Measurements from ENCODE around the gene FRMPD3.

DNA sequence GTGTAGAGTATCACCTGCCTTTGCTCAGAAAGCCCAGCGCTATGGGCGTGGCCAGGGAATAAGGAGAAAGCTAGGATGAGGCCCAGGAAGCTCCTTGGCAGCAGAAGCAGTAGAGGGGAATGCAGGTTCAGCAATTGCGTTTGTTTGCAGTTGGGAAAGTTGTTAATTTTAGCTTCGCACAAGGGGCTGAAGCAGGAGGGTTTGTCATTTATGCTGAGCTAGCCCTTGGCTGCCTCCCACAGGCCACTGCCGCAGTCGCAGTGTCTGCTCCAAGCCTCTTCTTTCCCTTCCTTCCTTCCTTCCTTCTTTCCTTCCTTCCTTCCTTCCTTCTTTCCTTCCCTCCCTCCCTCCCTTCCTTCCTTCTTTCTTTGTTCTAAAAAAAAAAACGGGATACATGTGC is 21.5 kb downstream of the FRMPD3 start:
- TF ChIP-seq, protein P1, sequence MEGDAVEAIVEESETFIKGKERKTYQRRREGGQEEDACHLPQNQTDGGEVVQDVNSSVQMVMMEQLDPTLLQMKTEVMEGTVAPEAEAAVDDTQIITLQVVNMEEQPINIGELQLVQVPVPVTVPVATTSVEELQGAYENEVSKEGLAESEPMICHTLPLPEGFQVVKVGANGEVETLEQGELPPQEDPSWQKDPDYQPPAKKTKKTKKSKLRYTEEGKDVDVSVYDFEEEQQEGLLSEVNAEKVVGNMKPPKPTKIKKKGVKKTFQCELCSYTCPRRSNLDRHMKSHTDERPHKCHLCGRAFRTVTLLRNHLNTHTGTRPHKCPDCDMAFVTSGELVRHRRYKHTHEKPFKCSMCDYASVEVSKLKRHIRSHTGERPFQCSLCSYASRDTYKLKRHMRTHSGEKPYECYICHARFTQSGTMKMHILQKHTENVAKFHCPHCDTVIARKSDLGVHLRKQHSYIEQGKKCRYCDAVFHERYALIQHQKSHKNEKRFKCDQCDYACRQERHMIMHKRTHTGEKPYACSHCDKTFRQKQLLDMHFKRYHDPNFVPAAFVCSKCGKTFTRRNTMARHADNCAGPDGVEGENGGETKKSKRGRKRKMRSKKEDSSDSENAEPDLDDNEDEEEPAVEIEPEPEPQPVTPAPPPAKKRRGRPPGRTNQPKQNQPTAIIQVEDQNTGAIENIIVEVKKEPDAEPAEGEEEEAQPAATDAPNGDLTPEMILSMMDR (IDR thresholded peaks at IDR 0.05): no peak
- no peak for TF ChIP-seq POLR2A (IDR thresholded peaks at IDR 0.05)

Measured in vagina (tissue), 2 donors.